Stimulated activated naive CD4-positive, alpha-beta T cell (primary cell): ENCODE data around the gene DKC1.

Source experiments
- DNase-seq, 6 experiments: peaks; one replicate each; lab custom pipeline; 2025; lab: John Stamatoyannopoulos, UW

Gene DKC1

GRCh38 chrX:154737136-154737535 lies 25.5 kb upstream of the DKC1 start:
- DNase-seq, result no peak

GRCh38 chrX:154738011-154738738 lies 24.5 kb upstream of the DKC1 start:
- DNase-seq, result no peak

GRCh38 chrX:154739952-154740465 lies 22.7 kb upstream of the DKC1 start:
- no peak for DNase-seq

GRCh38 chrX:154742613-154743012 lies 20.1 kb upstream of the DKC1 start:
- no peak for DNase-seq

GRCh38 chrX:154748712-154749339 lies 13.8 kb upstream of the DKC1 start:
- DNase-seq, result peak in 5 of 6 experiments; percentile 24 to 68 (median 29)

- no peak for DNase-seq
These were observed 12.8 kb upstream of the DKC1 start for GRCh38 chrX:154749856-154750255.

- peak in 5 of 6 experiments; percentile 31 to 48 (median 40) for DNase-seq
These were observed 12.1 kb upstream of the DKC1 start, which contains the start of gene GAB3 for GRCh38 chrX:154750301-154751202. GAB3 (minus strand) TSS chrX:154751077; CDS start chrX:154751025, 52 bp downstream.

- DNase-seq, result peak in 3 of 6 experiments; percentile 14 to 48 (median 14)
These were observed 11.4 kb upstream of the DKC1 start for GRCh38 chrX:154751203-154751668.

- DNase-seq, result no peak
These were observed 10.9 kb upstream of the DKC1 start for GRCh38 chrX:154751669-154752271.

- DNase-seq, result no peak
These were observed 4.0 kb upstream of the DKC1 start for GRCh38 chrX:154758696-154759095.

- peak in 4 of 6 experiments; percentile 17 to 66 (median 52) for DNase-seq
These were observed 607 bp upstream of the DKC1 start for GRCh38 chrX:154761977-154762536.

- DNase-seq, result no peak
These were observed 12.0 kb downstream of the DKC1 start for GRCh38 chrX:154774622-154775021.

- no peak for DNase-seq
These were observed 13.0 kb downstream of the DKC1 start for GRCh38 chrX:154775419-154776349.

GRCh38 chrX:154776753-154777152 lies 14.1 kb downstream of the DKC1 start:
- DNase-seq, result no peak

- no peak for DNase-seq
These were observed 16.6 kb downstream of the DKC1 start for GRCh38 chrX:154779261-154779660.

- DNase-seq, result no peak
These were observed 18.3 kb downstream of the DKC1 start for GRCh38 chrX:154780968-154781367.

- DNase-seq, result no peak
These were observed 21.7 kb downstream of the DKC1 start for GRCh38 chrX:154784149-154784995.

GRCh38 chrX:154785716-154786115 lies 23.1 kb downstream of the DKC1 start:
- DNase-seq, result no peak

- DNase-seq, result no peak
These were observed 28.8 kb downstream of the DKC1 start for GRCh38 chrX:154791467-154791866.
